ENCODE measurements around the gene HAUS7.

Gene HAUS7

DNA sequence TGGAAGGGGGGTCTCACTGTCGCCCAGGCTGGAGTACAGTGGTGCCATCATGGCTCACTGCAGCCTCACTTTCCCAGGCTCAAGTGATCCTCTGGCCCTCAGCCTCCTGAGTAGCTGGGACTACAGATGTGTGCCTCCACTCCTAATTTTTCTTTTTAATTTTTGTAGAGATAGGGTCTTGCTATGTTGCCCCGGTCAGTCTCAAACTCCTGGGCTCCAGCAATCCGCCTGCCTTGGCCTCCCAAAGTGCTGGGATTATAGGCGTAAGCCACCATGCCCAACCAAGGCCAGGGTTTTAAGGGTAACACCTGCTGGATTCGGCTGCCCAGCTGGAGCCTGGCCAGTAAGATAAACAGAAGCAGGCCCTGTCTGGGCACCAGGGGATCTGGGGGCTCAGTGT is 27.9 kb downstream of the HAUS7 start:
- TF ChIP-seq, protein P1, sequence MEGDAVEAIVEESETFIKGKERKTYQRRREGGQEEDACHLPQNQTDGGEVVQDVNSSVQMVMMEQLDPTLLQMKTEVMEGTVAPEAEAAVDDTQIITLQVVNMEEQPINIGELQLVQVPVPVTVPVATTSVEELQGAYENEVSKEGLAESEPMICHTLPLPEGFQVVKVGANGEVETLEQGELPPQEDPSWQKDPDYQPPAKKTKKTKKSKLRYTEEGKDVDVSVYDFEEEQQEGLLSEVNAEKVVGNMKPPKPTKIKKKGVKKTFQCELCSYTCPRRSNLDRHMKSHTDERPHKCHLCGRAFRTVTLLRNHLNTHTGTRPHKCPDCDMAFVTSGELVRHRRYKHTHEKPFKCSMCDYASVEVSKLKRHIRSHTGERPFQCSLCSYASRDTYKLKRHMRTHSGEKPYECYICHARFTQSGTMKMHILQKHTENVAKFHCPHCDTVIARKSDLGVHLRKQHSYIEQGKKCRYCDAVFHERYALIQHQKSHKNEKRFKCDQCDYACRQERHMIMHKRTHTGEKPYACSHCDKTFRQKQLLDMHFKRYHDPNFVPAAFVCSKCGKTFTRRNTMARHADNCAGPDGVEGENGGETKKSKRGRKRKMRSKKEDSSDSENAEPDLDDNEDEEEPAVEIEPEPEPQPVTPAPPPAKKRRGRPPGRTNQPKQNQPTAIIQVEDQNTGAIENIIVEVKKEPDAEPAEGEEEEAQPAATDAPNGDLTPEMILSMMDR (IDR thresholded peaks at IDR 0.05; ENCODE audit: control insufficient read depth, extremely low read depth, insufficient read depth): no peak
- H3K4me3 ChIP-seq (ENCODE audit: low read depth, low read length): no peak overlapping the region
- DNase-seq (ENCODE audit: low read depth): no peak

DNA sequence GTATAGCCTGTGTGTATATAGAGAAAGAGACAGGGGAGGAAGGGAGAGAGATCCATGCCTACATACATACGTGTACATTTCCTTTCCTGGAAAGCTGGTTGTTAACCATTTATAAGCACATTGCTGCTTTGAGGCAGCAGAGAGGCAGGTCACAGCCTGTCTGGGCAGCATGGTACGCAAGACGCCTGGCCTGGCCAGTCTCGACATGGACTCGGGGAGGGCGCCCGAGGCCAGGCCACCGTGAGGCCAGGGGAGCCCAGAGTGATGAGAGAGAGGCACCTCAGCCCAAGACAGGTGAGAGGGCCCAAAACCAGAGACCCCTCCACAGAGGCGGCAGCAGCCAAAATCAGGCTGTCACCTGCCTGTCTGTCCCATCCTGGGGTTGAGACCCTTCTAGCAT is 28.4 kb downstream of the HAUS7 start:
- TF ChIP-seq, protein P1 (IDR thresholded peaks at IDR 0.05; ENCODE audit: control insufficient read depth, extremely low read depth, insufficient read depth): no peak
- H3K4me3 ChIP-seq (ENCODE audit: low read depth, low read length): no peak overlapping the region
- DNase-seq (ENCODE audit: low read depth): no peak

DNA sequence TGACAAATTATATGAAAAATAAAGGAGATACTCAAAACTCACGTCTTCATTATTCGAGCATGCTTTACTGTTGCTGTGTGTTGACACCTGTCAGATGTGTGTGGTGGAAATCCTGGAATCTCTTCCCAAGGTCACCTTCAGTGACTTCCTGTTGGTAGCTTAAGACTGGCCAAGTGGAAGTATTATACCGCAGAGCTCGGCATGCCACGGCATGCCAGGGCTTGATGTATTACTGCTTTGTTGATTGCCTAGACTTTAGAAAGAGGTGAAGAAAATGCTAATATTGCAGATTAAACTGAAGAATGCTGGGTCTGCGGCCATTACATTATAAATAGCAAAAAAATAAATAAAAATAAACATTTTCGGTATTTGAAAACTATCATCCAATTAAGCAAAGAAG is 29.1 kb downstream of the HAUS7 start:
- no peak overlapping the region for H3K4me3 ChIP-seq (ENCODE audit: low read depth, low read length)
- TF ChIP-seq, protein P1 (IDR thresholded peaks at IDR 0.05; ENCODE audit: control insufficient read depth, extremely low read depth, insufficient read depth): no peak
- no peak for DNase-seq (ENCODE audit: low read depth)

DNA sequence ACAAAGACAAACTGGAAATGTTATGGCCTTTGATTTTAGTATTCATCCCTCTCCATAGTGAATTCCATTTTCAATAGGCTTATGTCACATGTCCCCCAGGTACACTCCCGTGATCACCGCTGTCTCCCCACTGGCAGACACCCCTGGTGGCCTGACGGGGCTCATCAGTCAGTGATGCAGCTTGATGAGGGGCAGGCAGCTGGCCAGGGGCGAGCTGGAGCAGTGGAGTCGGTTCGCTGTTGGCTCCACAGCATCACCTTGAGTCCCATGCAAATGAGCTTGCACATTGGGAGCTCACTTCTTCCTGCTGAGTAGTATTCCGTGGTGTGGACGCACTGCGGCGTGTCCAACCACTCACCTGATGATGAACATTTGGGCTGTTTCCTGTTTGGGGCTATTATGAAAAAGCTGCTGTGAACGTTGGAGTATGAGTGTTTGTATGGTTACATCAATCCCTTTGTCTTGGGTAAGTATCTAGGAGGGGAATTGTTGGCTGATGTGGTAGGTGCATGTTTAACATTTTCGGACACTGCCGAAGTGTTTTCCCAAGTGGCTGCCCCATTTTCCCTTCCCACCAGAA is 29.7 kb downstream of the HAUS7 start:
- H3K4me3 ChIP-seq (ENCODE audit: low read depth, low read length): no peak overlapping the region
- TF ChIP-seq, protein P1 (IDR thresholded peaks at IDR 0.05; ENCODE audit: control insufficient read depth, extremely low read depth, insufficient read depth): no peak
- DNase-seq (ENCODE audit: low read depth): no peak

DNA sequence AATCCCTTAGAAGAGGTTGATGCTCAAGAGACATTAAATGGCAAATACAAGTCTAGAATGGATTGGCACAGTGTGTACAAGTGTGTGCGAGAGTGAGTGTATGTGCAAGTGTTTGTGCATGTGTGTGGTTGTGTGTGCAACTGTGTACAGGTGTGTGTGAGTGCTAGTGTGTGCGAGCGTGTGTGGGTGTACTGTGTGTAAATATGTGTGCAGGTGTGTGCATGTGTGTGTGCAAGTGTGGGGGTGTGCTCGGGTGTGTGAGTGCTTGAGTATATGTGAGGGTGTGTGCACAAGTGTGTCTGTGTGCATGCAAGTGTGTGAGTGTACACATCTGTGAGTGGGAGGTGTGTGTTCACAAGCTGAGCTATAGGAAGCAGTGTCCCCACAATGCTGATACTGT is 30.4 kb downstream of the HAUS7 start:
- no peak for DNase-seq (ENCODE audit: low read depth)
- TF ChIP-seq, protein P1 (IDR thresholded peaks at IDR 0.05; ENCODE audit: control insufficient read depth, extremely low read depth, insufficient read depth): no peak
- no peak overlapping the region for H3K4me3 ChIP-seq (ENCODE audit: low read depth, low read length)

GRCh38 chrX:153438532-153438931 is 31.8 kb downstream of the HAUS7 start:
- TF ChIP-seq, protein P1 (IDR thresholded peaks at IDR 0.05; ENCODE audit: control insufficient read depth, extremely low read depth, insufficient read depth): peak; percentile 43
- DNase-seq (ENCODE audit: low read depth): no peak
- no peak overlapping the region for H3K4me3 ChIP-seq (ENCODE audit: low read depth, low read length)

GRCh38 chrX:153435845-153436244 is 34.5 kb downstream of the HAUS7 start:
- no peak for DNase-seq (ENCODE audit: low read depth)
- TF ChIP-seq, protein P1 (IDR thresholded peaks at IDR 0.05; ENCODE audit: control insufficient read depth, extremely low read depth, insufficient read depth): no peak
- no peak overlapping the region for H3K4me3 ChIP-seq (ENCODE audit: low read depth, low read length)
